NCI-H2196 treated with DMSO at 0.1 percent for 48 hours (cell line): Measurements from ENCODE around the gene ERBB2.
"Not testable (repeated sequence)": the region's sequence is repeated elsewhere in the genome, so short reads cannot be mapped to it uniquely, and the experiment has no call there.

Experiments
- DNase-seq: peaks from one replicate; lab custom pipeline; 2025; ENCODE audit not compliant: unreplicated experiment; lab: John Stamatoyannopoulos, UW

Gene ERBB2

DNA sequence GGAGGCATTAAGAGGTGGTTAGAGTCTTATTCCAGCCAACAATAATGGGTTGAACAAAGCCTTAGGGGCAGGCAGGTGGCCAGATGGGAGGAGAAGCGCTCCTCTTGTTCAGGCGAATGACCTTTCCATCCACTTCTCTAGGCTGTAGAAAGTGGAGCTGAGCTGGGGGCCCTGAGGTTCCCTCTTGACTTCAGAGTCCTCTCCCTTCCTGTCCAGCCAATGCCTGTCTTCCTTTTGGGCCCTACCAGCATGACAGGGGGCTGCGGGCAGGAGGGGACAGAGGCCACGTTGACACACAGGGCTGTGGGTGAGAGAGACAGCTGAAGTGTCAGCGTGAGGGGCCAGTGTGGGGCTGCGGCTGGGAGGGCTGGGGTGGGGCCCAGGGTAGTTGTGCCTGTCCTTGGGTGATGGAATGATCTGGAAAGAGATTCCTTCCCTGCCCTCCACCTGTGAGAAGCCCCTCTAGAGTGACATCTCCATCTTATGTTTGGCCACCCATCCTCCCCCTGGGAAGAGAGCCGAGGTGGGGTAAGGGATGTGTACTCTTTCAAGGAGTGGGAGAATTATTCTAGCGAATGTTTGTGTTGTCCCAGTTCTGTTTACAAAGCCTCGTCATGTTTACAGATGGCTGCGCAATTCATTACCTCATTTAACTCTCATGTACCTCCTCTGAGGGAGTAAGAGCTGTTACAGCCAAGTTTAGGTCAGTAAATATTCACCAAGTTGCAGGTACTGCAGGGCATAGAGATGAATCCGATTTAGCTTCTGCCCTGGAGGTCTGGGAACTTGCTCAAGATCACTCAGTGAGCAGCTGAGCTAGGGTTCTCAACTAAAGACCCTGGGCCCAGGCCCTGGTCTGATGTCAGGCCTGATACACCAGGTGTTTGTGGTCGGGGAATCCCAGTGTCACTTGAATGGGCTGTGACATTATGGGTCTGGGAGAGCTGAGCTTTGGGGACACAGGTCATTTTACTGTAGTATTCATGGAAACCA is 3.3 kb downstream of the ERBB2 start:
- peak; percentile 3 for DNase-seq

- DNase-seq: no peak
These were observed 4.0 kb downstream of the ERBB2 start for GRCh38 chr17:39703913-39704312.

GRCh38 chr17:39704821-39705551 is 5.1 kb downstream of the ERBB2 start:
- no peak for DNase-seq

GRCh38 chr17:39705786-39706348 is 6.0 kb downstream of the ERBB2 start:
- DNase-seq: peak; percentile 17

DNA sequence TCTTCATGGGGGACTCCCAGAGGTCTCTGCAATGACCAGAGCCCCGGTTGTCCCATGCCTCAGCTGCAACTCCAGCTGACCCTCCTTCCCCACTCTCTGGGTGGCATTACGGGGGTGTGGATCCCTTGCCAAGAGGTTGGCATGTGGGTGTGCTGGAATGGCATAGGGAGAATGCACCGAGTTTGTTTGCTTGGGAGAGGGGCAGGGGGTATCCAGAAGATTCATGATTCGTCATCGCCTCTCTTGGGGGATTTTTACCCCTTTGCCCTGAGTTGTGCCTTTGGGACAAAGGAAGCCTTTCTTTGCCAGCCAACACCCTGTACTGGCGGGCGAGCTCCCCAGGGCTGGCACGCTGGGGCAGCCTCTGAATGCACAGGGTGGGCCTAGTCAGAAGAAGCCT is 6.5 kb downstream of the ERBB2 start:
- no peak for DNase-seq

GRCh38 chr17:39706921-39707337 is 7.1 kb downstream of the ERBB2 start:
- DNase-seq: no peak

- no peak for DNase-seq
These were observed 9.6 kb downstream of the ERBB2 start for GRCh38 chr17:39709319-39709997.

- no peak for DNase-seq
These were observed 10.4 kb downstream of the ERBB2 start for GRCh38 chr17:39709998-39710964.

GRCh38 chr17:39711071-39711470 is 11.2 kb downstream of the ERBB2 start:
- DNase-seq: not testable (repeated sequence)

- DNase-seq: no peak
These were observed 12.0 kb downstream of the ERBB2 start for GRCh38 chr17:39711851-39712250.

GRCh38 chr17:39714234-39714633 is 14.4 kb downstream of the ERBB2 start:
- no peak for DNase-seq

DNA sequence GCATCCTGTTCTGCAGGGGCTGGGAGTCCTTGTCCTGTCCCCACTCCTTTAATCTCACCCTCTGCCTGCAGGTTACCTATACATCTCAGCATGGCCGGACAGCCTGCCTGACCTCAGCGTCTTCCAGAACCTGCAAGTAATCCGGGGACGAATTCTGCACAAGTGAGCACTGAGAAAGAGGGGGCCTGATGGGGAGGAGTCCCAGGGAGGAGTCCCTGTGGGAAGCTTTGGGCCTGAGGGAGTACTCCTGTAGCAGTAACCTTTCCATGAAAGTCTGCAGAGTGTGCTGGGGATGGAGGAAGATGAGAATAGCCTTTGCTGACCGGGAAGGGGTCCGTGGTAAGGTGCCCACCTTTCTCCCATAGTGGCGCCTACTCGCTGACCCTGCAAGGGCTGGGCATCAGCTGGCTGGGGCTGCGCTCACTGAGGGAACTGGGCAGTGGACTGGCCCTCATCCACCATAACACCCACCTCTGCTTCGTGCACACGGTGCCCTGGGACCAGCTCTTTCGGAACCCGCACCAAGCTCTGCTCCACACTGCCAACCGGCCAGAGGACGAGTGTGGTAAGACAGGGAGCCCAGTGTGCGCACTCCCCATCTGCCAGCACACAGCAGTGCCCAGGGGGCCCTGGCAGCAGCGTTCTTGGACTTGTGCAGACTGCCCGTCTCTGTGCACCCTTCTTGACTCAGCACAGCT is 15.7 kb downstream of the ERBB2 start:
- no peak for DNase-seq

- DNase-seq: no peak
These were observed 16.4 kb downstream of the ERBB2 start for GRCh38 chr17:39716073-39716818.

DNA sequence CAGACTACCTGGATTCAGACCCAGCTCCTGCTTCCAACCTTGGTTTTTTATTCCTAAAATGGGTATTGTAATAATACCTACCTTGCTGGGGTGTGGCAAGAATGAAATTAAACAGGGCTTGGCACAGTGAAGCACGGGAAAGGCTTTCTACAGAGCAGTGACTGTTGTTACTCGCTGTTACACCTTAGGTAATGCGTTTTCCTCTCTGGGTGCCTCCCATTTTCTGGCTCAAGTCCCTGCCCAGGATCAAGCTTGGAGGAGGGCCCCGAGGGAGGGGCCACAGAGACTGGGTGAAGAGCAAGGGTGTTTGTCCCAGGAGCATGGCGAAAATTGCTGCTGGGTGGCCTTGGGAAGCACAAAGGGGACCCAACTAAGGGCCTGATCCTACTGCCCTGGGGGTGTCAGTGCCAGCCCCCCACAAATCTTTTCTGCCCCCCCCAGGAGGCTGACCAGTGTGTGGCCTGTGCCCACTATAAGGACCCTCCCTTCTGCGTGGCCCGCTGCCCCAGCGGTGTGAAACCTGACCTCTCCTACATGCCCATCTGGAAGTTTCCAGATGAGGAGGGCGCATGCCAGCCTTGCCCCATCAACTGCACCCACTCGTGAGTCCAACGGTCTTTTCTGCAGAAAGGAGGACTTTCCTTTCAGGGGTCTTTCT is 17.1 kb downstream of the ERBB2 start:
- no peak for DNase-seq

GRCh38 chr17:39717660-39718059 is 17.8 kb downstream of the ERBB2 start:
- DNase-seq: no peak

- DNase-seq: no peak
These were observed 19.9 kb downstream of the ERBB2 start for GRCh38 chr17:39719563-39720355.

- DNase-seq: no peak
These were observed 22.2 kb downstream of the ERBB2 start for GRCh38 chr17:39722104-39722503.
